HCT116 (cell line): Measurements from ENCODE around the gene LAMA4. TPM values are rescaled to one million over a fixed set of nuclear protein-coding genes. Genes with fewer than 3 reads are reported as not detected.

ENCODE experiments used
- ATAC-seq: fragments of 200-7000 bp; cut with Tn5 transposase; 2 replicates; pipeline ENCODE4 v1.9.1; 2020; ENCODE audit warnings: mild to moderate bottlenecking, moderate library complexity
- BruUV-seq: library from RNA; stranded (reverse); fragments of 400-500 nt; replicated peaks from 2 replicates; lab custom pipeline; 2021; lab: Mats Ljungman, UMichigan
- CTCF ChIA-PET: fragments of 300-600 bp; sonication (Branson Sonifier 250); formaldehyde crosslinking; loops from one replicate; lab custom pipeline; 2021; ENCODE audit warnings: antibody characterized with exemption; lab: Charles Lee
- POLR2A ChIA-PET: fragments of 300-600, 350-600 bp; sonication (Branson Sonifier 250); formaldehyde crosslinking; loops from one replicate; lab custom pipeline; 2021; ENCODE audit warnings: antibody characterized with exemption; lab: Charles Lee
- RAD21 ChIA-PET, 2 experiments: fragments of 300-600 bp; sonication (Branson Sonifier 250); formaldehyde crosslinking; loops; one replicate each; lab custom pipeline; 2023; ENCODE audit warnings: low total read pairs in 2 of 2; ENCODE audit not compliant: uncharacterized antibody in 2 of 2, unreplicated experiment in 2 of 2, low non-redundant PET in 1 of 2; lab: Charles Lee
- DNase-seq: peaks from one replicate; pipeline ENCODE4 v3.0.0-alpha.2; 2010; ENCODE audit warnings: low read depth, low spot score
- H2AFZ ChIP-seq: fragments of 200-600 bp; shearing (Covaris generic), sonication (generic); 2 replicates; pipeline ENCODE4 v1.6.1; 2017; ENCODE audit warnings: low read depth, mixed run types, mixed read lengths, antibody characterized with exemption, low read length; ENCODE audit not compliant: poor library complexity, severe bottlenecking
- H3K27ac ChIP-seq: 2 replicates; pipeline ENCODE4 v1.5.1; 2012; ENCODE audit warnings: low read depth, low read length
- H3K27me3 ChIP-seq: fragments of 200-600 bp; sonication (generic); 2 replicates; pipeline ENCODE4 v1.6.1; 2016; ENCODE audit warnings: mixed run types, low read length, mixed read lengths; ENCODE audit not compliant: insufficient read depth
- H3K36me3 ChIP-seq, 2 experiments: fragments of 200-500 bp in 1 of 2; fragments of 200-600 bp in 1 of 2; sonication (Bioruptor generic) in 1 of 2; sonication (generic) in 1 of 2; 2 replicates each; pipeline versions ENCODE4 v1.5.1 to v1.6.1; 2014 to 2016; ENCODE audit warnings: low read length in 2 of 2, inconsistent platforms in 1 of 2, mixed read lengths in 1 of 2, mixed run types in 1 of 2; ENCODE audit not compliant: insufficient read depth in 2 of 2, control insufficient read depth in 1 of 2
- H3K4me1 ChIP-seq, 2 experiments: fragments of 200-600 bp in 1 of 2; sonication (generic) in 1 of 2; 2 replicates each; pipeline versions ENCODE4 v1.5.1 to v1.6.1; 2012 to 2017; ENCODE audit warnings: low read length in 2 of 2, inconsistent platforms in 1 of 2, mild to moderate bottlenecking in 1 of 2, mixed read lengths in 1 of 2, mixed run types in 1 of 2, moderate library complexity in 1 of 2; ENCODE audit not compliant: insufficient read depth in 2 of 2, control insufficient read depth in 1 of 2
- H3K4me2 ChIP-seq: fragments of 200-600 bp; sonication (generic); 2 replicates; pipeline ENCODE4 v1.6.1; 2017; ENCODE audit warnings: mixed run types, low read length, mixed read lengths
- H3K4me3 ChIP-seq, 2 experiments: fragments of 200-600 bp in 1 of 2; sonication (generic) in 1 of 2; replicated peaks in 1 of 2; 2 replicates each; pipeline ENCODE4 v1.5.1; 2011 to 2016; ENCODE audit warnings: low read length in 2 of 2, control low read depth in 1 of 2, low read depth in 1 of 2, mild to moderate bottlenecking in 1 of 2, mixed read lengths in 1 of 2, mixed run types in 1 of 2
- H3K79me2 ChIP-seq: fragments of 200-600 bp; sonication (generic); 2 replicates; pipeline ENCODE4 v1.6.1; 2017; ENCODE audit warnings: mild to moderate bottlenecking, mixed run types, low read length, moderate library complexity, mixed read lengths; ENCODE audit not compliant: insufficient read depth
- H3K9ac ChIP-seq: fragments of 200-600 bp; sonication (generic); 2 replicates; pipeline ENCODE4 v1.6.1; 2016; ENCODE audit warnings: low read length, mixed read lengths
- H3K9me2 ChIP-seq: fragments of 200-600 bp; sonication (generic), shearing (Covaris generic); 2 replicates; pipeline ENCODE4 v1.6.1; 2017; ENCODE audit warnings: mixed run types, mild to moderate bottlenecking, moderate library complexity; ENCODE audit not compliant: insufficient read depth
- H3K9me3 ChIP-seq, 2 experiments: fragments of 200-500 bp in 1 of 2; fragments of 200-600 bp in 1 of 2; sonication (Bioruptor generic) in 1 of 2; sonication (generic) in 1 of 2; 2 replicates each; pipeline ENCODE4 v1.6.1; 2014 to 2017; ENCODE audit warnings: low read length in 2 of 2, mixed read lengths in 2 of 2, inconsistent platforms in 1 of 2, low read depth in 1 of 2, mild to moderate bottlenecking in 1 of 2, mixed run types in 1 of 2, moderate library complexity in 1 of 2; ENCODE audit not compliant: control insufficient read depth in 1 of 2, insufficient read depth in 1 of 2
- H4K20me1 ChIP-seq: fragments of 200-600 bp; sonication (generic), shearing (Covaris generic); 2 replicates; pipeline ENCODE4 v1.6.1; 2017; ENCODE audit warnings: mixed run types, mild to moderate bottlenecking, moderate library complexity; ENCODE audit not compliant: insufficient read depth
- CTCF ChIP-seq, 3 experiments: fragments of 200-600 bp in 1 of 3; sonication (generic) in 1 of 3; IDR thresholded peaks in 2 of 3; conservative IDR thresholded peaks in 1 of 3; 2 replicates each; pipeline ENCODE4 v1.5.1; 2012 to 2017; ENCODE audit warnings: low read depth in 2 of 3, low read length in 2 of 3, antibody characterized with exemption in 1 of 3, borderline replicate concordance in 1 of 3, control low read depth in 1 of 3, mild to moderate bottlenecking in 1 of 3, mixed read lengths in 1 of 3, mixed run types in 1 of 3, moderate library complexity in 1 of 3; ENCODE audit not compliant: insufficient read depth in 1 of 3
- ELF1 ChIP-seq: IDR thresholded peaks from 2 replicates; pipeline ENCODE4 v1.6.1; 2012; ENCODE audit warnings: low read depth, borderline replicate concordance
- EZH2phosphoT487 ChIP-seq: fragments of 200-600 bp; IDR thresholded peaks from 2 replicates; pipeline ENCODE4 v1.6.1; 2018; ENCODE audit warnings: antibody characterized with exemption, borderline replicate concordance
- POLR2AphosphoS5 ChIP-seq: IDR thresholded peaks from 2 replicates; pipeline ENCODE4 v1.6.1; 2011; ENCODE audit warnings: mild to moderate bottlenecking, low read depth, low read length, moderate library complexity
- RAD21 ChIP-seq: IDR thresholded peaks from 2 replicates; pipeline ENCODE4 v1.6.1; 2012; ENCODE audit warnings: low read depth, mild to moderate bottlenecking
- REST ChIP-seq: IDR thresholded peaks from 2 replicates; pipeline ENCODE4 v1.6.1; 2012; ENCODE audit warnings: low read depth
- SRF ChIP-seq: IDR thresholded peaks from 2 replicates; pipeline ENCODE4 v1.6.1; 2012; ENCODE audit warnings: low read depth
- TCF7L2 ChIP-seq: IDR thresholded peaks from 2 replicates; pipeline ENCODE4 v1.7.0; 2011; ENCODE audit warnings: borderline replicate concordance, inconsistent platforms; ENCODE audit not compliant: insufficient read depth, insufficient read length; ENCODE audit errors: extremely low read depth
- ZBTB33 ChIP-seq: IDR thresholded peaks from 2 replicates; pipeline ENCODE4 v1.6.1; 2011; ENCODE audit warnings: mild to moderate bottlenecking, low read length, moderate library complexity; ENCODE audit not compliant: insufficient replicate concordance; ENCODE audit errors: extremely low read depth
- intact Hi-C: fragments of 100-400 bp; cut with micrococcal nuclease; formaldehyde crosslinking; loops from 2 replicates; pipeline ENCODE4 v1.10.0; 2022
- total RNA-seq: library from RNA; stranded (reverse); gene quantifications from one replicate; pipeline ENCODE4 v1.2.1, GENCODE V29; 2021; ENCODE audit not compliant: unreplicated experiment

The LAMA4 gene
- total RNA-seq, 1 experiment from 2014 or later, result 2.2 TPM

- TF ChIP-seq RAD21 (no peak), ZBTB33 (no peak), ELF1 (no peak), EZH2phosphoT487 (no peak), CTCF (IDR thresholded peaks at IDR 0.05 in 2 of 3, conservative IDR thresholded peaks at IDR 0.05 in 1 of 3; ENCODE audit: borderline replicate concordance in 1 of 3, insufficient read depth in 1 of 3, low read depth in 2 of 3, low read length in 2 of 3) (no peak), SRF (no peak)
- TF ChIP-seq, all 23 proteins: peak for 0
These were observed 66.6 kb downstream of the LAMA4 start (continued) for GRCh38 chr6:112187736-112188135.

- no peak for DNase-seq
- ChIA-PET POLR2A (no interaction called here), CTCF (no interaction called here), RAD21 (no interaction called here)
- no peaks in the 10 kb centered on the region for H3K9me3 ChIP-seq
- no peak overlapping the region for H3K4me2 ChIP-seq
- H2AFZ ChIP-seq, result no peak overlapping the region
- no peaks in the 10 kb centered on the region for H3K4me1 ChIP-seq
- ATAC-seq, result no peak
- no peaks in the 10 kb centered on the region for H3K27me3 ChIP-seq
- no peaks in the 10 kb centered on the region for H3K36me3 ChIP-seq
- no peak overlapping the region for H3K9ac ChIP-seq
- H3K79me2 ChIP-seq, result no peaks in the 10 kb centered on the region
- no peaks in the 10 kb centered on the region; the same call in 1 of the 2 replicates for H3K9me2 ChIP-seq
- no peak overlapping the region for H3K27ac ChIP-seq
- TF ChIP-seq POLR2AphosphoS5 (no peak), REST (no peak), RAD21 (no peak), TCF7L2 (no peak)
- H3K4me3 ChIP-seq, result no peak overlapping the region
- H4K20me1 ChIP-seq, result no peaks in the 10 kb centered on the region
- intact Hi-C loops, result loop anchor here (5.0 kb wide), 1 partner anchor 1722 kb away; no protein-coding TSS in a partner anchor
- no TSS peak for BruUV-seq
These were observed 69.4 kb downstream of the LAMA4 start for GRCh38 chr6:112184951-112185350.
